ENCODE measurements around the gene MTHFD1L. TPM values are rescaled to one million over a fixed set of nuclear protein-coding genes. Genes with fewer than 3 reads are reported as not detected.

The MTHFD1L gene
- total RNA-seq, 2 donors from 2014 or later: 3.1 to 18.7 TPM

DNA sequence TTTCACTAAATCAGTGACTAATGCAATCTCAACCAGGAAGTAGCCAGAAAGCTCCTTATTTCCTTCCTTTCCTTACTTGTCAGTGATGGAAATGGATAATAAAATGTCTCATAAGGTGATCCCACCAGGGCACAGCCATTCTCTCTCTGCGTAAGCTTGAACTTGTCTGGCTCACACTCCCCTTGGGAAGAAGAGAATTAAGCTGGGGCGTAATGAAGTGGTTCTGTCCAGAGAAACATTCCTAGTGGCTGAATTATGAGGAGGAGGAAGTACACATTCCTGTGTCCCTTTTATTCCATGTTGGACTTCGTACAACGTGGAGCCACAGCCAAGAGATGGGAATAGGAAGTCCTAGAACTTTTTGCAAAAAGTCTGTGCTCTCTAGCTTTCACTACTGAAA, 93.7 kb downstream of the MTHFD1L start:
- no peak for DNase-seq (ENCODE audit: low spot score)
- H3K27ac ChIP-seq: no peak overlapping the region
- no peaks in the 10 kb centered on the region for H3K27me3 ChIP-seq (replicated peaks; ENCODE audit: insufficient read depth)
- no peaks in the 10 kb centered on the region for H3K4me1 ChIP-seq (replicated peaks)
- no peak overlapping the region for H3K4me3 ChIP-seq
- WGBS: 31% methylated on average over 4 of the region's 4 CpGs
- no peaks in the 10 kb centered on the region for H3K36me3 ChIP-seq
- TF ChIP-seq POLR2A (IDR thresholded peaks at IDR 0.05): no peak
- TF ChIP-seq, protein P1, sequence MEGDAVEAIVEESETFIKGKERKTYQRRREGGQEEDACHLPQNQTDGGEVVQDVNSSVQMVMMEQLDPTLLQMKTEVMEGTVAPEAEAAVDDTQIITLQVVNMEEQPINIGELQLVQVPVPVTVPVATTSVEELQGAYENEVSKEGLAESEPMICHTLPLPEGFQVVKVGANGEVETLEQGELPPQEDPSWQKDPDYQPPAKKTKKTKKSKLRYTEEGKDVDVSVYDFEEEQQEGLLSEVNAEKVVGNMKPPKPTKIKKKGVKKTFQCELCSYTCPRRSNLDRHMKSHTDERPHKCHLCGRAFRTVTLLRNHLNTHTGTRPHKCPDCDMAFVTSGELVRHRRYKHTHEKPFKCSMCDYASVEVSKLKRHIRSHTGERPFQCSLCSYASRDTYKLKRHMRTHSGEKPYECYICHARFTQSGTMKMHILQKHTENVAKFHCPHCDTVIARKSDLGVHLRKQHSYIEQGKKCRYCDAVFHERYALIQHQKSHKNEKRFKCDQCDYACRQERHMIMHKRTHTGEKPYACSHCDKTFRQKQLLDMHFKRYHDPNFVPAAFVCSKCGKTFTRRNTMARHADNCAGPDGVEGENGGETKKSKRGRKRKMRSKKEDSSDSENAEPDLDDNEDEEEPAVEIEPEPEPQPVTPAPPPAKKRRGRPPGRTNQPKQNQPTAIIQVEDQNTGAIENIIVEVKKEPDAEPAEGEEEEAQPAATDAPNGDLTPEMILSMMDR (IDR thresholded peaks at IDR 0.05): no peak
- no peak for TF ChIP-seq POLR2AphosphoS5 (IDR thresholded peaks at IDR 0.05)
- intact Hi-C loops (cut with DNase I): no loop called here
- no peaks in the 10 kb centered on the region for H3K9me3 ChIP-seq

DNA sequence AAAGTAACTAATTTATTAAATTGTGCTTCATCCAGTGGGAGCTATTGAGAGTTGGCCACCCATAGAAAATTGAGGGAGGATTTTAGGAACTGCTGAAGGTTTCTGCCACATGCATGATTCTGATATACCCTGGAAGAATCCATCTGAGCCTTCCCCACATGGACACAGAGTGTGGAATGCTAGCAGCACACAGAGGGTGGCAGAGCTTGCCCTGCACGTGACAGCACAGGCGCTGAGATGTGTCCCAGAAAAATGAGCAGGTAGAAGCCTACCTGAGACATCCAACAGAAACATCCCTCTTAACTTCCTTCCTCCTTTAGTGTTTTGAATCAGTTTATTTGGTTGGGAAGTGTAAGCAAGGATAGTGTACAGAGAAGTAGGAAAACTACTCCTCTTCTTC, 96.9 kb downstream of the MTHFD1L start:
- TF ChIP-seq POLR2A (IDR thresholded peaks at IDR 0.05): no peak
- TF ChIP-seq, protein P1 (IDR thresholded peaks at IDR 0.05): no peak
- TF ChIP-seq POLR2AphosphoS5 (IDR thresholded peaks at IDR 0.05): no peak
- Histone ChIP-seq H3K9me3 (no peaks in the 10 kb centered on the region), H3K27me3 (replicated peaks; ENCODE audit: insufficient read depth) (no peaks in the 10 kb centered on the region), H3K36me3 (no peaks in the 10 kb centered on the region), H3K4me3 (no peak overlapping the region), H3K4me1 (replicated peaks) (no peaks in the 10 kb centered on the region), H3K27ac (no peak overlapping the region)
- no peak for DNase-seq (ENCODE audit: low spot score)
- WGBS: 89% methylated on average over 2 of the region's 2 CpGs
- intact Hi-C loops (cut with DNase I): no loop called here

DNA sequence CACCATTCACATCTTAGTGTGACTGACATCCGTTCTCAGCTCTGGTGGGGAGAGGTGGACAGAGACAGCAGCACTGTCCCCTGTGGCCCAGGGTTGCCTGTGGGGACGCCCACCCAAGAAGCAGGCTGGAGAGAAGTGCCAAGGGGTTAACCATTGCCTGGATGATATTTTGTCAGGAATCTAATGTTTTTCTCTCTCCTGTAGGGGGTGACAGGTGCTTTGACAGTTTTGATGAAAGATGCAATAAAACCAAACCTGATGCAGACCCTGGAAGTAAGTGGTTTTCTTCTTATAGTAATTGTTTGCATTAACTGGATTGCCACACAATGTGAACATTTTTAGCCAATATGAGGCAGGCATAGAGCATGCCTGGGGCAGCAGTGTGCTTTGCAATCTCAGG, 99.3 kb downstream of the MTHFD1L start:
- Histone ChIP-seq H3K4me1 (replicated peaks) (no peaks in the 10 kb centered on the region), H3K9me3 (no peaks in the 10 kb centered on the region), H3K36me3 (no peaks in the 10 kb centered on the region), H3K27me3 (replicated peaks; ENCODE audit: insufficient read depth) (no peaks in the 10 kb centered on the region), H3K4me3 (no peak overlapping the region), H3K27ac (no peak overlapping the region)
- intact Hi-C loops (cut with DNase I): no loop called here
- TF ChIP-seq POLR2A (IDR thresholded peaks at IDR 0.05): no peak
- TF ChIP-seq, protein P1 (IDR thresholded peaks at IDR 0.05): no peak
- TF ChIP-seq POLR2AphosphoS5 (IDR thresholded peaks at IDR 0.05): no peak
- WGBS: 85% methylated on average over 2 of the region's 2 CpGs
- DNase-seq (ENCODE audit: low spot score): no peak

DNA sequence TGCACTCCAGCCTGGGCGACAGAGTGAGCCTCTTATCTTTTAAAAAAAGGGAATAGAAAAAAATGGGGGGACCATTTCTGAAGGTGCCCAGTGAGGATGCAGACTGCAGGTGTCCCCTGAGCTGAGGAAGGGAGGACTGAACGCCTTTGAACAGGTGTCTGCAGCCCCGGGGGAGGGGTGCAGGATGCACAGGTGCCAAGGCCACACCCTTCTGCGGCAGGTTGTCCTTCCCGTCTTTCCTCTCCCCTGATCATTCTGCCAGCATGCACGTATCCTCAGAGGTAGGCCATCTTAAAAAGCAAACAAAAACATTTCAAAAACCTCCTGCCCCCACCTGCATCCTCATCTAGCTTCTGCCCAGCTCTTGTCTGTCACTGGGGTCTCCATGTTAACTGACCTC, 101.3 kb downstream of the MTHFD1L start:
- no peak overlapping the region for H3K4me3 ChIP-seq
- no peaks in the 10 kb centered on the region for H3K9me3 ChIP-seq
- H3K27ac ChIP-seq: no peak overlapping the region
- H3K4me1 ChIP-seq (replicated peaks): no peaks in the 10 kb centered on the region
- 62% methylated on average over 6 of the region's 6 CpGs for WGBS
- intact Hi-C loops (cut with DNase I): no loop called here
- no peak for DNase-seq (ENCODE audit: low spot score)
- H3K36me3 ChIP-seq: no peaks in the 10 kb centered on the region
- TF ChIP-seq, protein P1 (IDR thresholded peaks at IDR 0.05): no peak
- TF ChIP-seq POLR2A (IDR thresholded peaks at IDR 0.05): no peak
- TF ChIP-seq POLR2AphosphoS5 (IDR thresholded peaks at IDR 0.05): no peak
- H3K27me3 ChIP-seq (replicated peaks; ENCODE audit: insufficient read depth): no peaks in the 10 kb centered on the region

DNA sequence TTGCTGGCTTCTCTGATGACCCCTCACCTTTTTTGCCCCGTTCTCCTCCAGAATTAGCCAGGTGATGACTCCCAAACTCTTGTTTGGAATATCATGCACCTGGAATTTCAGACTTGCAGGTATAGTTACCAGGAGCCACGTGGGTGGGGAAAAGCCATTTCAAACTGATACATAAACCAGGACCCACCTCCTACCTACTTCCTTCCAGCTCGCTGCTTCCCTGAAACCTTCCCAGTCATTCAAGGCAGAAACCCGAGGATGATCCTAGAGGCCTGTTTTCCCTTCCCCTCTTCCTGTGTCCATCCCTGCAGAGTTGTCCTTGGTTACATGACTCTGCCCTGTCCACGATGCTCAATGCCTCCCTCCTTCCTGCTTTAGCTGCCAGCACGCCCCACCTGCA, 101.9 kb downstream of the MTHFD1L start:
- Histone ChIP-seq H3K4me3 (no peak overlapping the region), H3K27ac (no peak overlapping the region), H3K27me3 (replicated peaks; ENCODE audit: insufficient read depth) (no peaks in the 10 kb centered on the region), H3K4me1 (replicated peaks) (no peaks in the 10 kb centered on the region), H3K36me3 (no peaks in the 10 kb centered on the region), H3K9me3 (no peaks in the 10 kb centered on the region)
- WGBS: 89% methylated on average over 6 of the region's 6 CpGs
- DNase-seq (ENCODE audit: low spot score): no peak
- TF ChIP-seq, protein P1 (IDR thresholded peaks at IDR 0.05): no peak
- intact Hi-C loops (cut with DNase I): no loop called here
